Dermis microvascular lymphatic vessel endothelial cell (primary cell): ENCODE results near the gene PHF21A. TPM values are rescaled to one million over a fixed set of nuclear protein-coding genes. Genes with fewer than 3 reads are reported as not detected.
A peak's percentile ranks its signal among the peaks of the same experiment; 100 is the strongest.

Experiments
- DNase-seq, 2 donors: peaks; one replicate each; pipeline versions ENCODE4 v3.0.0 to v3.0.0-alpha.2; 2010; ENCODE audit warnings: low read depth in 2 of 2
- total RNA-seq: library from RNA; depleted of rRNA; stranded (reverse); fragments of >200 nt; gene quantifications from 2 replicates; pipeline ENCODE4 v1.2.1, GENCODE V29; 2014

Gene PHF21A
- total RNA-seq, 1 donor from 2014 or later = 6.7 TPM

DNA sequence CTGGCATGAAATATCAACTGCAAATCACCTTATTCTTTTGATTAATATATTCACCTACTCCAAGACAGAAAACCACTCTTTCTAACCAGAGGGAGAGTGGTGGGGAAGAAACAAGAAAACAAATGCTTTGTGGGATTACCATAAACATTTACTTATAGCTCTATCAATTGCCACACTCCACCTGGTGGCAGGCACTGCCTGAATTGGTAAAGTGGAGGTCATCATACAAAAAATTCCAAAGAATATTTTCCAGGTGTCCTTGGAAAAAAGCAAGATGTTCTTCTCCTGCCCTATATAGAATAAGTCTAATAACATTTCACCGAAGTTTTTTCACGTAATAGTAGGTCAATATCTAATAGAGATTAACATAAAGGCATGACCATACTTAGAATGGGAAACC lies 45.3 kb downstream of the PHF21A start:
- peak in 1 of 2 donors; percentile 2 for DNase-seq

GRCh38 chr11:46075168-46075567 lies 46.1 kb downstream of the PHF21A start:
- DNase-seq = peak in 1 of 2 donors; percentile 48

DNA sequence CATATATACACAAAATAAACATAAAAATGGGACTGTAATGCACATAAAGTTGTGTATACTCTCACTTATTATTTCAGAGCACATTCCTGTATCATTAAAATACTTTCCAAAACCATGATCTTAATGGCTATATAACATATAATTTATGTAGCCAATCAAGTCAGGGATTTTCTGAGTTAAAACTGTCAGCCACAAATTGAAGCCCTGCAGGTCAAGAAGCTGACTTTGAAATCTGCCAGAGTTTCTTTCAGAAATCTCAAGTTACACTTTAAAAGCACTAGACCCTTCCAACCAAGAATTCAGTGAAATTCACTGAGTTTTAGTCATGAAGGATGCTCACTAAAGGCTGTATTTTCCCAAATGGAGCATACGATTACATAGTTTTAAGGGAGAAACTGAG lies 47.6 kb downstream of the PHF21A start:
- no peak for DNase-seq

- DNase-seq = no peak
These were observed 48.9 kb downstream of the PHF21A start for GRCh38 chr11:46072172-46072964.

GRCh38 chr11:46071091-46071490 lies 50.2 kb downstream of the PHF21A start:
- no peak for DNase-seq

DNA sequence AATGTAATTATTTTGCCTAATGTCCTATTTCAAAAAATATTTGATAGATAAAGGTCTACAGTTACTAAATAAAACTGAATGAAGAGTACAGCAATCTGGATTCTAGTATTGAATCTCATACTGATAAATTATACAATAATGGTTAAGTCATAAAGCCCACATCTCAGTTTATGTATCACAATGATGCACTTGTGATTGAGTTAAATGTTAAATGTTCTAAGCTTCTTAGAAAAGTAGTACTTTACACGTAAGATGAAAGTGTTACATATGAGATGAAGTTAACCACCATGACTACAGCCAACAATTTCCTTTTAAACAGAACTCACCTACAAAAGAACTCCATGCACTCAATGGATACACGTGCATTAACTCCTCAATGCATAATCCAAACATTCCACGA lies 51.7 kb downstream of the PHF21A start:
- DNase-seq = no peak

DNA sequence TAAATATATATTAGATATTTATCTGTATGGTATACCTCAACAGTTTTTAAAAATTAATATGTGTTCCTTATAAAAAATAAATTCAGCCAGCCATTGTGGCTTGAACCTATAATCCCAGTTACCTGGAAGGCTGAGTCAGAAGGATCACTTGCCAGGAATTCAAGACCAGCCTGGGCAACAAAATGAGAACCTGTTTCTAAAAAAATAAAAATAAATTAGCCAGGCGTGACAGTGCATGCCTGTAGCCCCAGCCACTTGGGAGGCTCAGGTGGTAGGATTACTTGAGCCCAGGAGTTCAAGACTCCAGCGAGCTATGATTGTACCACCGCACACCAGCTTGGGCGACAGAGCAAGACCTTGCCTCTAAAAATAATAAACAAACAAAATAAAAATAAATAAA lies 54.9 kb downstream of the PHF21A start:
- no peak for DNase-seq

- DNase-seq = no peak
These were observed 55.6 kb downstream of the PHF21A start for GRCh38 chr11:46065681-46066080.

DNA sequence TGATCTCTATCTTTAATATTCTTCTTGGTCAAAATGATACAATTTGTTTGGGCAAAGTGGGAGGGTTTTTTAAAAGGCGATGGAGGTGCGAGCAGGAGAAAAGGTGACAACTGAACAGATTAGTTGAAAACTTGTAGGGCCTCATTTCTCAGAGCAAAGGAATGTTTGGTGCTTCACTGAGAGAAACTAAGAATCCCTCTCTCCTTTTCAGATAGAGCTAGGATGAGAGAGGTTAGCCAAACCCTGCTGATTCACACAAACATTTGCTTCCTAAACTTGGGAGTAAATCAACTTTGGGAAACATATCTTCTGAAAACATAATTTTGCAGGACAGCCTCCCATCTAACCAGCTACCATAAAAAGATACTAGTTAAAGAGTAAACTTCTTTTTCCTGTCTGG lies 57.0 kb downstream of the PHF21A start:
- DNase-seq = no peak

DNA sequence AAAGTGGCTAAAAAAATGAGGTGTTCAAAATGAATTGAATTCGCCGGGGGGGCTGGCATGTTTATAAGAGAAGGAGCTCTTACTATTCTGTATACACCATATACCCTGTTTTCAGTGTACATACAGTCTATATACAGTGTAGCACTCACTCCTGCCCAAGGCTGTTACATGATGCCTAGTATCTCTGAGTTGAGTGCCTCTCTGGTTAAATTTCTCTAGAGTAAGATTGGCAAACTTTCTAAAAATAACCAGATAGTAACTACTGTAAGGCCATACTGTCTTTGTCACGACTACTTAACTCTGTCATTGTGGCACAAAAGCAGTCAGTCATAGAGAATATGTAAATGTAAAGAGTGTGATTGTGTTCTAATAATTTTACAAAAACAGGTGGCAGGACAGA lies 58.1 kb downstream of the PHF21A start:
- DNase-seq = no peak

DNA sequence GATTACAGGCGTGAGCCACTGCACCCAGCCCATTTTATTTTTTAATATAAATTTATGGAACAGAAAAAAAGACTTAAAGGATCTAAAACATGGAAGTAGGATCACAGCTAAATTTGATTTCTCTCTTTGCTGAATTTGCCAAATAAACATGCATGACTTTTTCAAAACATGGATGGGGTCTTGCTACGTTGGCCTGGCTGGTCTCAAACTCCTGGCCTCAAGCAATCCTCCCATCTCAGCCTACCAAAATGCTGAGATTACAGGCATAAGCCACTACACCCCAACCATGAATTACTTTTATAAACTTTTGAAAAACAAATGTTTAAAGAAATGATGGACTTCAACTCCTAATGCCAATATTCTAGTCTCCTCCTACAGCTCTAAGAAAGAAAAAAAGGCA lies 61.2 kb downstream of the PHF21A start:
- no peak for DNase-seq

DNA sequence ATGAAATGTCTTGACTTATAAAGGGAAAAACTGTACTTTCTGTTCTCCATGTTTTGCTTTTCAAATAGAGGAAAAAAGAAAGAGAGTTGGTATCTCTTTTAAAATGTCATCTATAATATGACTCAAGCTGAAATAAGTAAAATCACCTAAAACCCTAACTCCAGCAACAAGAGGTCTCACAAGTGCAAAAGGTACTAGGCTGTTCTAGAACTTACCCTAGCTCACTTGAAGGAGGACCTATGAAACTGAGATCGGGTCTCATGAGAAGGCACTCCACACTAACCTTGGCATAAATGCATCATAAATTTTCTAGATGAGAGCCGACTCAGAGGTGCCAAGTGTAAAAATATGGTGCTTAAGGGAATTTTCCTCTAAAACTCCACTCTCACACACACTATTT lies 63.8 kb downstream of the PHF21A start:
- DNase-seq = no peak

DNA sequence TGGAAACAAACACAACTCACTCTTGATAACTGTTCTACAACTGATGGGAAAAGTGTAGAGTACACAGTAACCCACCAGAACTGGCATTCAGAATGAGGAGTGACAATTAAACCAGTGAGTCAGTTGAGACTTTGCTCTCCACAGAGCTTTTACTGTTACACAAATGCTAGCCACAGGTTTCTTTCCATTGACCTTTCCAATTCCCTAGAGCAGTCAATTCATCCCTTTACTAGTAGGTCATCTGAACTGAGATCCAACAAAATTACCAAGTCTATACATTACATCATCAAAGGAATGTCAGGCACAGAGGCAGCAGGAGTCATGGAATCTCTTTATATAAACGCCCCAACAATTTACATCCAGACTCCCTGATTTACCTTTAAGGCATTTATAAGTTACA lies 65.9 kb downstream of the PHF21A start:
- no peak for DNase-seq

GRCh38 chr11:46051102-46051501 lies 70.2 kb downstream of the PHF21A start:
- DNase-seq = no peak

DNA sequence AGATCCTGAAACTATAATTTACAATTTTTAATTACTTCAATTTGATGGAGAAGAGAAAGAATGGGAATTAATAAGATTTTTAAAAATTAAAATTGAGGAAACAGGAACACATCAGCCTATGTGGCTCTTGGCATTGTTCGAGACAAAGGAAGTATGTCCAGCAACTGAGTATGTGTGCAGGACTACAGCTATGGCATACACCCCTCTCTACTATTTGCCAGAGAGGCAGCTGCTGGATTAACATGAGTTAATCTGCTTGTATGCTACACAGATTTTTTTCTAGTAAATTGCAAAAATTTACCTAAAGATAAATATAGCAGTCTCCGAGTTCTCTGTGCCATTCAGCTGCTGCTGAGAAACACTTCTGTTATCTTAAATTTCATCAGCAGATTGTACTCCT lies 70.6 kb downstream of the PHF21A start:
- no peak for DNase-seq

DNA sequence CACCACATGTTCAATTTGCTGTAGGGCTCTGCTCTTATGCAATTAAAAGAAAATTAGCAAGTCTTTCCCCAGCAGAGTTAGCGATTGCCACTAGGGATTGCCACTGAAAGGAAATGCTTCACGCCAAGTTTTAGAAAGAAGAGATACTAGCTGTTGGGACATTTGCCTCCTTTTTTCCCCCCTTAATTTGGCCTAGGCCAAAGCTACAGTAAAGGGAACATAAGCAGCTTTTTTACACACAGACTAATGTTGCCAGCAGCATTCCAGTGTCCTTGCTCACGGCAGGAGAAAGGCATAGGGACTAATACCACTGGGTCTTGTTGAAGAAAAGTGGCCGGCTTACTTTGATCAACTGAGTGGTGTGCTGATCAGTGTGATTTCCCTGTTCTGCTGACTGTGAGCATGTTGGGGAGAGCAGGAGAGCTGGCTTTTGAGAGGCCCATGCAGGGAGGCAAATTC lies 71.2 kb downstream of the PHF21A start:
- DNase-seq = peak in 1 of 2 donors; percentile 2

- no peak for DNase-seq
These were observed 71.8 kb downstream of the PHF21A start for GRCh38 chr11:46049325-46049897.

DNA sequence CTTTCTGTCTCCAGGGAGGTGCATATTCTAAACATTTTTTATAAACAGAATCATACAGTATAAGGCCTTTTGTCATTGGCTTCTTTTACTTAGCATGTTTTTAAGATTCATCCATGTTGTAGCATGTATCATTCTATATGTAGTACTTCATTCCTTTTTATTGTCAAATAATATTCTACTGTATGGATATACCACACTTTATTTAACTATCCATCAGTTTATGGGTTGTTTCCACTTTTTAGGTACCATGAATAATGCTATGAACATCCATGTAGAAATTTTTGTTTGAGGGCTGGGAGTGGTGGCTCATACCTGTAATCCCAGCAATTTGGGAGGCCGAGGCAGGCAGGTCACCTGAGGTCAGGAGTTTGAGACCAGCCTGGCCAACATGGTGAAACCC lies 73.1 kb downstream of the PHF21A start:
- DNase-seq = no peak

GRCh38 chr11:46047520-46047919 lies 73.7 kb downstream of the PHF21A start:
- DNase-seq = no peak

- no peak for DNase-seq
These were observed 75.4 kb downstream of the PHF21A start for GRCh38 chr11:46045811-46046210.

DNA sequence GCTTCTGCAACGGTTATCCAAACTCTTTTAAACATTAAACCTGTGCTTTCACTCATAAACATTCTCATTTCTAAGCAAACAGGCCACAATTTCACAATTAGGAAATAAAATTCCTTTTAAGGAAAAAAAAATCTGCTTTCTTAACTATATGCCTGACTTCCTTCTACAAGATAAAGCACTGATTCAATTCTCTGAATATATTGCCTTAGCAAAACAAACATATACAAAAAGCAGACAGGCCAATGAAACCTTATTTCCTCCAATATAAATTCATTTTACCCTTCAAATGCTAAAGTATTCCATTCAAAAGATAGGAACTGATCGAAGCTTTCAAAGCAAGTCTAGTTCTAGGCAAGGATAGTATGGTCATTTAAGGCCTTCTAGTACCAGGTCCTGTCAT lies 76.7 kb downstream of the PHF21A start:
- no peak for DNase-seq

DNA sequence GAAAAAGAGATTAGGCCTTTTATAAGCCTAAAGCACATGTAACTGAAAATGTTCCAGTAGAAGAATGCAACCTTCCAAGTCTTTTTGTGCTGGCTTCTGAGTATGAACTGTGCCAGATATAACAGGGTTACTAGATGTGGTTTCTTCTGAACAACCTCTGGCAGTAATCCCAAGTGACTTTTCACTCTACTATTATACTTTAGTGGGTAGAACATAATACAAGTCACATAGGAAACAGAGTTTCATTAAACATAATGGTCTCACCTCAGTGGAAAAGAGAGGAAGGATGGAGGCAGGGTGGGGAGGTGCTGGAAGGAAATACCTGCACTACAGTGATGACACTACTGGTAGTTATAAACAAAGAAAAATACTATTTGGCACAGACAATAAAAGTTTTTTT lies 81.3 kb downstream of the PHF21A start:
- DNase-seq = no peak

GRCh38 chr11:46038529-46038928 lies 82.7 kb downstream of the PHF21A start:
- DNase-seq = no peak
